Coronary artery (tissue), 2 donors: ENCODE measurements around the gene USP32.
"Not testable (repeated sequence)": the region's sequence is repeated elsewhere in the genome, so short reads cannot be mapped to it uniquely, and the experiment has no call there.

Source experiments
- DNase-seq: peaks from one replicate; pipeline ENCODE4 v3.0.0-alpha.2; 2017; ENCODE audit warnings: low spot score
- H3K27ac ChIP-seq, 2 donors: fragments of 200-600 bp; sonication (generic); one replicate each; pipeline ENCODE4 v1.5.1; 2016 to 2019
- H3K4me3 ChIP-seq: fragments of 200-600 bp; sonication (generic); 2 replicates; pipeline ENCODE4 v1.5.1; 2016; ENCODE audit warnings: mild to moderate bottlenecking, moderate library complexity
- TF ChIP-seq, protein P1 (sequence below): fragments of 200-600 bp; sonication (generic); IDR thresholded peaks from one replicate; pipeline ENCODE4 v1.5.1; 2019; ENCODE audit warnings: antibody characterized with exemption

Gene USP32

DNA sequence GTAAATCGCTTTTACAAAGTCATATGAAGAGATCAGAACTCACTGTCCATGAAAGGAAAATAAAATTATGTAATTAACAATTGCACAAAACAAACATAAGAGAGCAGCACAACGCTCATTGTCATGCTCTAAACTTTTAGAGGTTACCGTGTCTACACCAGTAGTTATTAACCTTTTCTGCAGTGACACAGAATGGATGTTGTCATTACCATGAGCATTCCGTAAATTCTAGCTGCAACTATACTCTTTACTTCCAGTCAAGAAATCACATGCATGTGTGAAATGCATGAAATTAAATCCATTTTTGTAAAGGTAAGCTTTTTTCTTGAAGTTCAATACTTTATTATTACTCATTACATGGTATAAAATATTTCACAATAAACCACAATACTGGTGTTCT, 38.2 kb downstream of the USP32 start:
- no peak overlapping the region for H3K27ac ChIP-seq
- no peak for DNase-seq
- H3K4me3 ChIP-seq, result no peak overlapping the region
- TF ChIP-seq, protein P1, sequence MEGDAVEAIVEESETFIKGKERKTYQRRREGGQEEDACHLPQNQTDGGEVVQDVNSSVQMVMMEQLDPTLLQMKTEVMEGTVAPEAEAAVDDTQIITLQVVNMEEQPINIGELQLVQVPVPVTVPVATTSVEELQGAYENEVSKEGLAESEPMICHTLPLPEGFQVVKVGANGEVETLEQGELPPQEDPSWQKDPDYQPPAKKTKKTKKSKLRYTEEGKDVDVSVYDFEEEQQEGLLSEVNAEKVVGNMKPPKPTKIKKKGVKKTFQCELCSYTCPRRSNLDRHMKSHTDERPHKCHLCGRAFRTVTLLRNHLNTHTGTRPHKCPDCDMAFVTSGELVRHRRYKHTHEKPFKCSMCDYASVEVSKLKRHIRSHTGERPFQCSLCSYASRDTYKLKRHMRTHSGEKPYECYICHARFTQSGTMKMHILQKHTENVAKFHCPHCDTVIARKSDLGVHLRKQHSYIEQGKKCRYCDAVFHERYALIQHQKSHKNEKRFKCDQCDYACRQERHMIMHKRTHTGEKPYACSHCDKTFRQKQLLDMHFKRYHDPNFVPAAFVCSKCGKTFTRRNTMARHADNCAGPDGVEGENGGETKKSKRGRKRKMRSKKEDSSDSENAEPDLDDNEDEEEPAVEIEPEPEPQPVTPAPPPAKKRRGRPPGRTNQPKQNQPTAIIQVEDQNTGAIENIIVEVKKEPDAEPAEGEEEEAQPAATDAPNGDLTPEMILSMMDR, result no peak

DNA sequence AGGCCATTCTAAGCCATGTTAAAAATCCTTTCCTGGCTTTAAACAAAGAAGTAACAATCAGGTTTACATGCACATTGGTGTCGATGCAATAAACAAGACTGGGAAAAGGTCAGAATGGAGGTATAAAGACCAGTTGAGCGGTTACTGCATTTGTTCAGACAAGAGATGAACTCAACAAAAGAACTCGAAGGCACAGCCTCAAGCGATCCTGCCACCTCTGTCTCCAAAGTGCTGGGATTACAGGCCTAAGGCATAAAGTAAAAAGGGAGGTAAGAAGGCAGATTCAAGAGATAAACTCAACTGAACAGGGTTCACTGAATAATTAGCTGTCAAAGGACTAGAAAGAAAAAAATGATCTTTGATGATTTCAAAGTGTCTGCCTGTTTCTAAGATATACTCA, 39.4 kb downstream of the USP32 start:
- TF ChIP-seq, protein P1, result no peak
- Histone ChIP-seq H3K27ac (no peak overlapping the region), H3K4me3 (no peak overlapping the region)
- no peak for DNase-seq

DNA sequence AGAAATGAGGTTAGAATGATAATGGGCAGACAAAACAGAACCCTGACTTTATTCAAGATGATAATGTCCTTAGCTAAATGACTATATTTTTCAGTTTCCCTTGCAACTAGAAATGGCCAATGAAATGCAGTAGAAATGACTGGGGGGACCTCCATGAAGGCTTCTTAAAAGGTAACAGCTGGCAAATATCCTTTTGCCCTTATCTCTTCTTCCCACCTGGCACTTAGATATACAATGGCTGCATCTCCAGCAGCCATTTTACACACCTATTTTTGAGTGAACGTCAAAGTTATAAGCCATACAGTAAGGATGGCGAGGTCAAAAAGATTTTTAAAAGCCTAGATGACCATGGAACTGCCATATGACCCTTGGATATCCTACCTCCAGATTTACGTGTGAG, 39.9 kb downstream of the USP32 start:
- no peak overlapping the region for H3K4me3 ChIP-seq
- DNase-seq, result no peak
- no peak overlapping the region for H3K27ac ChIP-seq
- TF ChIP-seq, protein P1, result no peak

DNA sequence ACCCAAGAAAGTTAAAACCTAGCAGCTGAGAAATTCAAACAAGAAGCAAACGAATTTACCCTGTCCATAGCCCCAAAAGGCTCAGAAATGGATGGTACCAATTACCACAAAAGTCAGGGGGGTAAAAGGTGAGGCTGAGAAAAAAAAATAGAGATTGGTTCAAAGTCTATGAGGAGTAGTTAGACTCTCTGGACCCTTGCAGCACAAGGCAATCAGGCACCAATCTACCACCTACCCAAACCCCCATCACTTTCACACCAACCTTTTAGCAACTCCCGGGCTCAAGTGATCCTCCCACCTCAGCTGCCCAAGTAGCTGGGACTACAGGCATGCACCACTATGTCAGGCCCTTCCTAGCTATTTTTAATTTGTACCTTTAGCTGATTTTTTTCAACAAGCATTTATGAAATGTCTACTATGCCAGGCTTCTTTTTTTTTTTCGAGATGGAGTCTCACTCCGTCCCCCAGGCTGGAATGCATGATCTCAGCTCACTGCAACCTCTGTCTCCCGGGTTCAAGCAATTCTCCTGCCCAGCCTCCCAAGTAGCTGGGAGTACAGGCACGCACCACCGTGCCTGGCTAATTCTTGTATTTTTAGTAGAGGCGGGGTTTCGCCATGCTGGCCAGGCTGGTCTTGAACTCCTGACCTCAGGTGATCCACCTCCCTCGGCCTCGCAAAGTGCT, 40.8 kb downstream of the USP32 start:
- Histone ChIP-seq H3K4me3 (no peak overlapping the region), H3K27ac (no peak overlapping the region)
- no peak for DNase-seq
- TF ChIP-seq, protein P1, result no peak

DNA sequence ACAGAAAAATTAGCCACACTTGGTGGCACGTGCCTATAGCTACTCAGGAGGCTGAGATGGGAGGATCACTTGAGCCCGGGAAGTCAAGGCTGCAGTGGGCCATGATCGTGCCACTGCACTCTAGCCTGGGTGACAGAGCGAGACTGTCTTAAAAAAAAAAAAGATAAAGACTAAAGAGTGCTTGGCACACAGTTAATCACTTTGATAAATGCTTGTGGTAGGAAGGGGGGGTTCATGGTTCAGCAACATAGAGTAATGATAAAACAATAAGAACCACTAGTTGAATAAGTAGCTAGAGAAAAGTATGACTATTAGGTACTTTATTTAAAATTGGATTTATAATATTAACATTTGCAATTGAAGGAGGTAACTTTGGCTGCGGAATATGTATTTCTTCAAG, 43.3 kb downstream of the USP32 start:
- TF ChIP-seq, protein P1, result no peak
- Histone ChIP-seq H3K27ac (no peak overlapping the region), H3K4me3 (no peak overlapping the region)
- DNase-seq, result no peak

DNA sequence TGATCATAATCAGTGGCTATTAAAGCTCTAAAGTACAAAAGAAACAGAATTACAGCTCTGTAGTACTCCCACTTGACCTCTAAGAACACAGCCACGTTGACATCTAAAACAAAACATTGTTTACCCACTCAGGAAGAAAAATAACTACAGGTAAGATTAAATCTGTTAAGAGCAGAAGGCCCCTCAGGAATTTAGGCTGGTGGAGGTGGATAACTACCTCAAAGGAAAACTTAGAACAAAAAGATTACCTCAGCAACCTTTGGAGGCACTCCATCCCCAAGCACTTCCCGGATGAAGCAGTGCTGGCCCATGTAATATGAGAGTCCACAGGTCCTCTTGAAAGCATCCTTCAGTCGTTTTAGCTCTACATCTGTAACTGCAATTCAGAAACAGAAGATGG, 46.7 kb downstream of the USP32 start:
- DNase-seq, result no peak
- TF ChIP-seq, protein P1, result no peak
- no peak overlapping the region for H3K4me3 ChIP-seq
- H3K27ac ChIP-seq, result no peak overlapping the region

DNA sequence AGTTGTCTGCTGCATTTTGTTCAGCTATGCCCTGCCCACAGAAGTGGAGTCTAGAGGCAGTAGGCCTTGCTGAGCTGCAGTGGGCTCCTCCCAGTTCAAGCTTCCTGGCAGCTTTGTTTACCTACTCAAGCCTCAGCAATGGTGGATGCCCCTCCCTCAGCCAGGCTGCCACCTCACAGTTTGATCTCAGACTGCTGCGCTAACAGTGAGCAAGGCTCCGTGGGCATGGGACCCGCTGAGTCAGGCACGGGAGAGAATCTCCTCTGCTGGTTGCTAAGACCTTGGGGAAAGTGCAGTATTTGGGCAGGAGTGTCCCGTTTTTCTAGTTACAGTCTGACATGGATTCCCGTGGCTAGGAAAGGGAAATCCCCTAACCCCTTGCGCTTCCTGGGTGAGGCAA, 49.4 kb downstream of the USP32 start:
- H3K27ac ChIP-seq, DNase-seq, H3K4me3 ChIP-seq: not testable (repeated sequence)
